HEK293 (cell line): ENCODE data around the gene DOCK3.

Source experiments
- CTCF ChIA-PET: fragments of 350-600 bp; formaldehyde crosslinking; extraction: SDS; loops from one replicate; lab custom pipeline; 2021; ENCODE audit warnings: antibody characterized with exemption; lab: Yijun Ruan, JAX
- POLR2A ChIA-PET: fragments of 300-600 bp; formaldehyde crosslinking; extraction: SDS; loops from one replicate; lab custom pipeline; 2020; ENCODE audit warnings: antibody characterized with exemption, inconsistent platforms; lab: Yijun Ruan, JAX
- H3K27ac ChIP-seq: fragments of 200-500 bp; sonication (Bioruptor generic); 2 replicates; pipeline ENCODE4 v1.5.1; 2014; ENCODE audit warnings: low read depth, low read length, control low read depth, inconsistent platforms; ENCODE audit errors: extremely low read depth
- H3K36me3 ChIP-seq, 2 experiments: fragments of 200-500 bp in 1 of 2; sonication (Bioruptor generic) in 1 of 2; 1 replicate in 1 of 2; 2 replicates in 1 of 2; pipeline ENCODE4 v1.5.1; 2014 to 2017; ENCODE audit warnings: inconsistent platforms in 2 of 2, low read length in 2 of 2; ENCODE audit not compliant: control insufficient read depth in 2 of 2, insufficient read depth in 1 of 2
- H3K4me1 ChIP-seq: fragments of 200-500 bp; sonication (Bioruptor generic); 2 replicates; pipeline ENCODE4 v1.5.1; 2014; ENCODE audit warnings: mild to moderate bottlenecking, low read length, inconsistent platforms; ENCODE audit not compliant: control insufficient read depth, insufficient read depth
- H3K4me3 ChIP-seq: 2 replicates; pipeline ENCODE4 v1.5.1; 2011; ENCODE audit warnings: low read depth, mild to moderate bottlenecking, control low read depth, low read length, moderate library complexity
- H3K9me3 ChIP-seq: fragments of 200-500 bp; sonication (Bioruptor generic); 2 replicates; pipeline ENCODE4 v1.5.1; 2014; ENCODE audit warnings: low read depth, low read length, inconsistent platforms; ENCODE audit not compliant: control insufficient read depth, insufficient read depth
- CTCF ChIP-seq: fragments of 450-650 bp; formaldehyde crosslinking; IDR thresholded peaks from 2 replicates; pipeline ENCODE4 v1.5.1; 2016; ENCODE audit warnings: missing biosample characterization, missing genetic modification characterization
- EGR2 ChIP-seq: fragments of 450-650 bp; formaldehyde crosslinking; IDR thresholded peaks from 2 replicates; pipeline ENCODE4 v1.5.1; 2016; ENCODE audit warnings: low read depth, missing biosample characterization, missing genetic modification characterization
- ELK4 ChIP-seq: IDR thresholded peaks from 2 replicates; pipeline ENCODE4 v1.6.1; 2011; ENCODE audit warnings: mild to moderate bottlenecking, low read depth, low read length, borderline replicate concordance
- TCF7L2 ChIP-seq: IDR thresholded peaks from 2 replicates; pipeline ENCODE4 v1.6.1; 2011; ENCODE audit warnings: low read depth, mild to moderate bottlenecking, inconsistent platforms, low read length, moderate library complexity, borderline replicate concordance
- ZNF174 ChIP-seq: fragments of 450-650 bp; formaldehyde crosslinking; IDR thresholded peaks from 2 replicates; pipeline ENCODE4 v1.5.0; 2017; ENCODE audit warnings: missing biosample characterization, mild to moderate bottlenecking, missing genetic modification characterization
- ZNF18 ChIP-seq: fragments of 450-650 bp; formaldehyde crosslinking; IDR thresholded peaks from 2 replicates; pipeline ENCODE4 v1.5.1; 2016; ENCODE audit warnings: missing biosample characterization, missing genetic modification characterization
- ZNF266 ChIP-seq: fragments of 450-650 bp; formaldehyde crosslinking; IDR thresholded peaks from 2 replicates; pipeline ENCODE4 v1.5.1; 2016; ENCODE audit warnings: missing biosample characterization, missing genetic modification characterization, low read depth
- ZNF341 ChIP-seq: fragments of 450-650 bp; formaldehyde crosslinking; IDR thresholded peaks from 2 replicates; pipeline ENCODE4; 2016; ENCODE audit warnings: low read depth, missing biosample characterization, missing genetic modification characterization
- ZNF426 ChIP-seq: fragments of 450-650 bp; formaldehyde crosslinking; IDR thresholded peaks from 2 replicates; pipeline ENCODE4 v1.5.1; 2017; ENCODE audit warnings: missing biosample characterization, missing genetic modification characterization, mild to moderate bottlenecking, inconsistent platforms, moderate library complexity
- ZNF561 ChIP-seq: fragments of 450-650 bp; IDR thresholded peaks from 2 replicates; pipeline ENCODE4 v1.5.1; 2018; ENCODE audit warnings: missing biosample characterization, missing genetic modification characterization, borderline replicate concordance
- ZNF768 ChIP-seq: fragments of 450-650 bp; formaldehyde crosslinking; IDR thresholded peaks from 2 replicates; pipeline ENCODE4 v1.5.1; 2018; ENCODE audit warnings: missing biosample characterization, mild to moderate bottlenecking, missing genetic modification characterization
- TF ChIP-seq, protein P1 (sequence below): fragments of 450-650 bp; formaldehyde crosslinking; IDR thresholded peaks from 2 replicates; pipeline ENCODE4 v1.5.1; 2016; ENCODE audit warnings: missing biosample characterization, missing genetic modification characterization
- TF ChIP-seq, protein P2 (sequence below): fragments of 450-650 bp; formaldehyde crosslinking; IDR thresholded peaks from 2 replicates; pipeline ENCODE4 v1.5.1; 2016; ENCODE audit warnings: missing biosample characterization, missing genetic modification characterization, borderline replicate concordance

DOCK3 gene

GRCh38 chr3:51276046-51276445, 601.3 kb downstream of the DOCK3 start:
- Histone ChIP-seq H3K4me3 (no peak overlapping the region), H3K27ac (no peak overlapping the region), H3K36me3 (peaks cover 0 to 34% of the 10 kb centered on the region in 2 experiments; a peak in 1 of 3 replicates), H3K9me3 (no peaks in the 10 kb centered on the region), H3K4me1 (no peaks in the 10 kb centered on the region)
- ChIA-PET CTCF (interaction anchor here (1.3 kb wide), 1 partner anchor 113 kb away, joined by 4 read pairs; no protein-coding TSS in a partner anchor), POLR2A (interaction anchor here (1.0 kb wide), 1 partner anchor 20 kb away, joined by 3 read pairs; no protein-coding TSS in a partner anchor)
- TF ChIP-seq ZNF174 (tag by site-specific recombination) (no peak), ZNF18 (tag by site-specific recombination) (no peak), ZNF266 (tag by site-specific recombination) (no peak), ELK4 (no peak), ZNF426 (tag by site-specific recombination) (no peak), ZNF561 (tag by site-specific recombination) (no peak), CTCF (tag by site-specific recombination) (no peak), TCF7L2 (no peak)
- TF ChIP-seq, protein P1, sequence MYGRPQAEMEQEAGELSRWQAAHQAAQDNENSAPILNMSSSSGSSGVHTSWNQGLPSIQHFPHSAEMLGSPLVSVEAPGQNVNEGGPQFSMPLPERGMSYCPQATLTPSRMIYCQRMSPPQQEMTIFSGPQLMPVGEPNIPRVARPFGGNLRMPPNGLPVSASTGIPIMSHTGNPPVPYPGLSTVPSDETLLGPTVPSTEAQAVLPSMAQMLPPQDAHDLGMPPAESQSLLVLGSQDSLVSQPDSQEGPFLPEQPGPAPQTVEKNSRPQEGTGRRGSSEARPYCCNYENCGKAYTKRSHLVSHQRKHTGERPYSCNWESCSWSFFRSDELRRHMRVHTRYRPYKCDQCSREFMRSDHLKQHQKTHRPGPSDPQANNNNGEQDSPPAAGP (tag by site-specific recombination), result no peak
- TF ChIP-seq, protein P2, sequence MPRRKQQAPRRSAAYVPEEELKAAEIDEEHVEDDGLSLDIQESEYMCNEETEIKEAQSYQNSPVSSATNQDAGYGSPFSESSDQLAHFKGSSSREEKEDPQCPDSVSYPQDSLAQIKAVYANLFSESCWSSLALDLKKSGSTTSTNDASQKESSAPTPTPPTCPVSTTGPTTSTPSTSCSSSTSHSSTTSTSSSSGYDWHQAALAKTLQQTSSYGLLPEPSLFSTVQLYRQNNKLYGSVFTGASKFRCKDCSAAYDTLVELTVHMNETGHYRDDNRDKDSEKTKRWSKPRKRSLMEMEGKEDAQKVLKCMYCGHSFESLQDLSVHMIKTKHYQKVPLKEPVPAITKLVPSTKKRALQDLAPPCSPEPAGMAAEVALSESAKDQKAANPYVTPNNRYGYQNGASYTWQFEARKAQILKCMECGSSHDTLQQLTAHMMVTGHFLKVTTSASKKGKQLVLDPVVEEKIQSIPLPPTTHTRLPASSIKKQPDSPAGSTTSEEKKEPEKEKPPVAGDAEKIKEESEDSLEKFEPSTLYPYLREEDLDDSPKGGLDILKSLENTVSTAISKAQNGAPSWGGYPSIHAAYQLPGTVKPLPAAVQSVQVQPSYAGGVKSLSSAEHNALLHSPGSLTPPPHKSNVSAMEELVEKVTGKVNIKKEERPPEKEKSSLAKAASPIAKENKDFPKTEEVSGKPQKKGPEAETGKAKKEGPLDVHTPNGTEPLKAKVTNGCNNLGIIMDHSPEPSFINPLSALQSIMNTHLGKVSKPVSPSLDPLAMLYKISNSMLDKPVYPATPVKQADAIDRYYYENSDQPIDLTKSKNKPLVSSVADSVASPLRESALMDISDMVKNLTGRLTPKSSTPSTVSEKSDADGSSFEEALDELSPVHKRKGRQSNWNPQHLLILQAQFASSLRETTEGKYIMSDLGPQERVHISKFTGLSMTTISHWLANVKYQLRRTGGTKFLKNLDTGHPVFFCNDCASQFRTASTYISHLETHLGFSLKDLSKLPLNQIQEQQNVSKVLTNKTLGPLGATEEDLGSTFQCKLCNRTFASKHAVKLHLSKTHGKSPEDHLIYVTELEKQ, result no peak

DNA sequence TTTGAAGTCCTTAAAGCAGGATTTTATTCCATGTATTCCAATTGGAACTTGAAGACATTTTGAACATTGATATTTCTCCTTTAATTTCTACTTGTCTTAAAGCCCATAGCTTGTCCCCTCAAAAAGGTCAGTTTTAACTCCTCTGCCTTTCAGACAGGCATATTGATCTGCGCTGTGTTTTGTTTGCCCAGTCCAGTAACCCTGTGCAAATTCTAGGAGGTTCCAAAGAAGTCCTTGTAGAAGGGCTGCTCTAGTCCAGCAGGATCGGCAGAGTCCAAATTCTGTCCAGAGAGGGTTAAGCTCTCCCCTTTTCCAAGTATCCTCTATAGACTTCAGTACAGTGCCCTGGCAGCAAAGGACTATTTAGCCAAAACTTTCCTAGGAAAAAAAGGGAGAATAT, 604.7 kb downstream of the DOCK3 start:
- CTCF ChIA-PET, result no interaction called here
- TF ChIP-seq ZNF768 (tag by site-specific recombination), result no peak
- TF ChIP-seq ZNF341 (tag by site-specific recombination), result no peak
- TF ChIP-seq EGR2 (tag by site-specific recombination), result no peak
- TF ChIP-seq, all 188 proteins: peak for 0
- H3K27ac ChIP-seq, result no peak overlapping the region
- H3K4me1 ChIP-seq, result no peaks in the 10 kb centered on the region
- peaks cover 0 to 46% of the 10 kb centered on the region in 2 experiments; a peak in 1 of 3 replicates for H3K36me3 ChIP-seq
- H3K4me3 ChIP-seq, result no peak overlapping the region
- H3K9me3 ChIP-seq, result no peaks in the 10 kb centered on the region
- POLR2A ChIA-PET, result no interaction called here
